A549 (cell line): Measurements from ENCODE around the gene MTG2. TPM values are rescaled to one million over a fixed set of nuclear protein-coding genes. Genes with fewer than 3 reads are reported as not detected.

Experiments used
- ATAC-seq, 2 experiments: fragments of 200-7000 bp in 1 of 2; fragments of >200 bp in 1 of 2; cut with Nextera tagmentation in 1 of 2; cut with Tn5 transposase in 1 of 2; 3 replicates each; pipeline versions ENCODE4 v1.8.0 to v1.9.1; 2018 to 2020; ENCODE audit warnings: mild to moderate bottlenecking in 1 of 2, moderate library complexity in 1 of 2
- CTCF ChIA-PET: fragments of 300-600 bp; sonication (Branson Sonifier 250); formaldehyde crosslinking; extraction: SDS; loops from one replicate; lab custom pipeline; 2021; ENCODE audit warnings: antibody characterized with exemption, inconsistent platforms; lab: Yijun Ruan, JAX
- POLR2A ChIA-PET: fragments of 350-600 bp; formaldehyde crosslinking; extraction: SDS; loops from one replicate; lab custom pipeline; 2021; ENCODE audit warnings: antibody characterized with exemption, inconsistent platforms; lab: Yijun Ruan, JAX
- DNase-seq, 2 experiments: peaks; one replicate each; pipeline versions ENCODE4 v3.0.0 to v3.0.0-alpha.2; 2011 to 2016; ENCODE audit warnings: low read depth in 1 of 2, low spot score in 1 of 2
- FAIRE-seq: peaks from 2 replicates; lab custom pipeline; 2011; peaks lifted over from hg19 to GRCh38; lab: Jason Lieb, UNC
- H3K27ac ChIP-seq, 2 experiments: fragments of >200 bp; sonication (Bioruptor Twin); formaldehyde crosslinking; 3 replicates each; pipeline ENCODE4 v1.5.1; 2016 to 2017
- H3K4me1 ChIP-seq: fragments of >200 bp; sonication (Bioruptor Twin); formaldehyde crosslinking; 3 replicates; pipeline ENCODE4 v1.6.1; 2016
- H3K4me2 ChIP-seq: fragments of >200 bp; sonication (Bioruptor Twin); formaldehyde crosslinking; 3 replicates; pipeline ENCODE4 v1.6.1; 2016
- H3K4me3 ChIP-seq: fragments of >200 bp; sonication (Bioruptor Twin); formaldehyde crosslinking; 3 replicates; pipeline ENCODE4 v1.5.1; 2016
- H3K9me3 ChIP-seq: fragments of >200 bp; sonication (Bioruptor Twin); formaldehyde crosslinking; 3 replicates; pipeline ENCODE4 v1.6.1; 2016
- CBX8 ChIP-seq: fragments of 200-600 bp; sonication (generic); IDR thresholded peaks from 2 replicates; pipeline ENCODE4 v1.6.1; 2016
- CHD4 ChIP-seq: fragments of 200-600 bp; sonication (generic); IDR thresholded peaks from 2 replicates; pipeline ENCODE4 v1.6.1; 2016; ENCODE audit warnings: antibody characterized with exemption, mild to moderate bottlenecking, borderline replicate concordance
- CTCF ChIP-seq: fragments of >200 bp; sonication (Bioruptor Twin); formaldehyde crosslinking; IDR thresholded peaks from 3 replicates; pipeline ENCODE4 v1.5.1; 2016
- EHF ChIP-seq: fragments of 250-450 bp; sonication (Bioruptor Pico); IDR thresholded peaks from 2 replicates; pipeline ENCODE4 v1.5.0; 2020; ENCODE audit warnings: mild to moderate bottlenecking
- ELK1 ChIP-seq: fragments of 150-350 bp; IDR thresholded peaks from 2 replicates; pipeline ENCODE4 v1.6.1; 2014; ENCODE audit warnings: low read depth, mild to moderate bottlenecking, low read length
- ESRRA ChIP-seq: fragments of 150-350 bp; IDR thresholded peaks from 2 replicates; pipeline ENCODE4 v1.6.1; 2014; ENCODE audit warnings: mild to moderate bottlenecking, low read length, borderline replicate concordance
- FOSB ChIP-seq: fragments of 250-450 bp; sonication (Bioruptor Pico); IDR thresholded peaks from 2 replicates; pipeline ENCODE4 v1.5.0; 2020; ENCODE audit warnings: mild to moderate bottlenecking, moderate library complexity
- HEYL ChIP-seq: fragments of 250-450 bp; sonication (Bioruptor Pico); IDR thresholded peaks from 2 replicates; pipeline ENCODE4 v1.8.0; 2021; ENCODE audit warnings: mild to moderate bottlenecking, moderate library complexity
- HOXB5 ChIP-seq: fragments of 250-450 bp; sonication (Bioruptor Pico); IDR thresholded peaks from 2 replicates; pipeline ENCODE4 v1.5.0; 2020; ENCODE audit warnings: mild to moderate bottlenecking, moderate library complexity
- JUNB ChIP-seq: fragments of >200 bp; sonication (Bioruptor Twin); formaldehyde crosslinking; IDR thresholded peaks from 2 replicates; pipeline ENCODE4 v1.6.1; 2016
- KDM1A ChIP-seq: fragments of 200-600 bp; sonication (generic); IDR thresholded peaks from 2 replicates; pipeline ENCODE4 v1.6.1; 2016; ENCODE audit warnings: low read depth, mild to moderate bottlenecking
- KDM5A ChIP-seq: fragments of 200-600 bp; sonication (generic); IDR thresholded peaks from 2 replicates; pipeline ENCODE4 v1.6.1; 2016; ENCODE audit warnings: antibody characterized with exemption, mild to moderate bottlenecking
- MAFK ChIP-seq: fragments of 450-650 bp; IDR thresholded peaks from 2 replicates; pipeline ENCODE4 v1.6.1; 2014; ENCODE audit not compliant: partially characterized antibody
- MYC ChIP-seq: IDR thresholded peaks from 2 replicates; pipeline ENCODE4 v1.6.1; 2012; ENCODE audit warnings: mild to moderate bottlenecking, inconsistent platforms, low read length, improper control_type of control experiment, borderline replicate concordance
- PBX3 ChIP-seq: IDR thresholded peaks from 2 replicates; pipeline ENCODE4 v1.6.1; 2012
- PHF8 ChIP-seq: fragments of 200-600 bp; sonication (generic); IDR thresholded peaks from 2 replicates; pipeline ENCODE4 v1.6.1; 2016; ENCODE audit warnings: low read depth, mild to moderate bottlenecking, antibody characterized with exemption, moderate library complexity, borderline replicate concordance
- POLR2A ChIP-seq: IDR thresholded peaks from 2 replicates; pipeline ENCODE4 v1.6.1; 2012; ENCODE audit warnings: mild to moderate bottlenecking, low read length
- RARB ChIP-seq: fragments of 250-450 bp; sonication (Bioruptor Pico); IDR thresholded peaks from 2 replicates; pipeline ENCODE4 v1.8.0; 2021; ENCODE audit warnings: mild to moderate bottlenecking, moderate library complexity
- REST ChIP-seq: fragments of 200-600 bp; sonication (generic); IDR thresholded peaks from 2 replicates; pipeline ENCODE4 v1.6.1; 2016; ENCODE audit warnings: antibody characterized with exemption, mild to moderate bottlenecking, moderate library complexity
- RNF2 ChIP-seq: fragments of 200-600 bp; sonication (generic); IDR thresholded peaks from 2 replicates; pipeline ENCODE4 v1.6.1; 2016; ENCODE audit warnings: low read depth, mild to moderate bottlenecking, antibody characterized with exemption, moderate library complexity, borderline replicate concordance
- SREBF2 ChIP-seq: fragments of 450-650 bp; IDR thresholded peaks from 2 replicates; pipeline ENCODE4 v1.6.1; 2014; ENCODE audit warnings: mild to moderate bottlenecking, moderate library complexity
- TP53 ChIP-seq: fragments of 250-450 bp; sonication (Bioruptor Pico); IDR thresholded peaks from 2 replicates; pipeline ENCODE4 v1.5.0; 2021; ENCODE audit warnings: mild to moderate bottlenecking, moderate library complexity
- ZSCAN20 ChIP-seq: fragments of 250-450 bp; sonication (Bioruptor Pico); IDR thresholded peaks from 2 replicates; pipeline ENCODE4 v1.8.0; 2022; ENCODE audit warnings: mild to moderate bottlenecking, moderate library complexity
- WGBS: methylation state at CpG from one replicate; pipeline ENCODE4 v1.1.6; 2017; ENCODE audit errors: missing lambda C conversion rate; 5-methylcytosine and 5-hydroxymethylcytosine counted together
- polyA plus RNA-seq, 4 experiments: library from polyadenylated mRNA; depleted of rRNA in 3 of 4; stranded (reverse); fragments of >200 nt; fragmentation: RNase III in 1 of 4; extraction: RNeasy Plus Mini Kit Qiagen cat#74134 plus additional on column Dnase treatment in 1 of 4; gene quantifications; 2 replicates in 3 of 4; 3 replicates in 1 of 4; pipeline ENCODE4 v1.2.3, GENCODE V29; 2011 to 2017
- TF ChIP-seq, protein P1 (sequence below): fragments of 250-450 bp; sonication (Bioruptor Pico); IDR thresholded peaks from 2 replicates; pipeline ENCODE4 v1.5.0; 2020; ENCODE audit warnings: low read depth, mild to moderate bottlenecking, moderate library complexity

The MTG2 gene
- polyA plus RNA-seq, 2 of the 4 experiments (the other 2 are of a cell fraction), result 21.9 to 28.7 TPM

GRCh38 chr20:62242176-62242575, 59.3 kb downstream of the MTG2 start:
- 88% methylated on average over 6 of the region's 6 CpGs for WGBS
- Histone ChIP-seq H3K4me2 (no peak overlapping the region), H3K4me1 (peaks cover 8% of the 10 kb centered on the region; the same call in 1 of the 3 replicates), H3K9me3 (no peaks in the 10 kb centered on the region), H3K4me3 (no peak overlapping the region), H3K27ac (no peak overlapping the region)
- DNase-seq, result no peak
- ChIA-PET CTCF (interaction anchor here (1.1 to 1.2 kb wide), 2 partner anchors 17 to 19 kb away, joined by 3 read pairs; no protein-coding TSS in a partner anchor), POLR2A (no interaction called here)
- TF ChIP-seq JUNB (no peak), KDM1A (no peak), FOSB (CRISPR knock-in tag) (no peak), REST (no peak), PHF8 (no peak), MYC (no peak), RNF2 (no peak), ELK1 (no peak), EHF (no peak), CHD4 (no peak), CTCF (no peak), ESRRA (no peak), KDM5A (no peak), PBX3 (no peak), MAFK (no peak), TP53 (CRISPR knock-in tag) (no peak)
- ATAC-seq, result no peak
- FAIRE-seq, result no peak

- H3K4me1 ChIP-seq, result peaks cover 5% of the 10 kb centered on the region; the same call in 1 of the 3 replicates
- DNase-seq (no peak), ATAC-seq (no peak), FAIRE-seq (no peak)
- 93% methylated on average over 16 of the region's 22 CpGs for WGBS
- no peaks in the 10 kb centered on the region for H3K9me3 ChIP-seq
- POLR2A ChIA-PET, result no interaction called here
- H3K4me2 ChIP-seq, result no peak overlapping the region
- CTCF ChIA-PET, result interaction anchor here (1.1 to 1.2 kb wide), 4 partner anchors 17 to 374 kb away, joined by 3 to 4 read pairs (median 3); no protein-coding TSS in a partner anchor
- H3K27ac ChIP-seq, result no peak overlapping the region
- H3K4me3 ChIP-seq, result no peak overlapping the region
- TF ChIP-seq HEYL (CRISPR knock-in tag), result no peak
- no peak for TF ChIP-seq RARB (CRISPR knock-in tag)
- no peak for TF ChIP-seq CBX8
- no peak for TF ChIP-seq HOXB5
- TF ChIP-seq, protein P1, sequence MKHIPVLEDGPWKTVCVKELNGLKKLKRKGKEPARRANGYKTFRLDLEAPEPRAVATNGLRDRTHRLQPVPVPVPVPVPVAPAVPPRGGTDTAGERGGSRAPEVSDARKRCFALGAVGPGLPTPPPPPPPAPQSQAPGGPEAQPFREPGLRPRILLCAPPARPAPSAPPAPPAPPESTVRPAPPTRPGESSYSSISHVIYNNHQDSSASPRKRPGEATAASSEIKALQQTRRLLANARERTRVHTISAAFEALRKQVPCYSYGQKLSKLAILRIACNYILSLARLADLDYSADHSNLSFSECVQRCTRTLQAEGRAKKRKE (CRISPR knock-in tag), result no peak
- no peak for TF ChIP-seq ELK1
- TF ChIP-seq POLR2A, result no peak
- TF ChIP-seq ZSCAN20 (CRISPR knock-in tag), result no peak
- TF ChIP-seq SREBF2, result no peak
- no peak for TF ChIP-seq PBX3
These were observed 60.3 kb downstream of the MTG2 start for GRCh38 chr20:62243106-62243505.
